B cell (primary cell): ENCODE results near the gene RABL6. TPM values are rescaled to one million over a fixed set of nuclear protein-coding genes. Genes with fewer than 3 reads are reported as not detected.

Source experiments
- ATAC-seq: fragments of 200-7000 bp; cut with Tn5 transposase; one replicate; pipeline ENCODE4 v1.10.0; 2021; ENCODE audit warnings: low read depth, mild to moderate bottlenecking, moderate number of reproducible peaks, moderate library complexity
- CTCF ChIA-PET: fragments of 350-600 bp; sonication (Branson Sonifier 250); formaldehyde crosslinking; loops from one replicate; lab custom pipeline; 2021; ENCODE audit warnings: antibody characterized with exemption, inconsistent platforms; lab: Charles Lee
- POLR2A ChIA-PET: fragments of 350-600 bp; sonication (Branson Sonifier 250); formaldehyde crosslinking; loops from one replicate; lab custom pipeline; 2021; ENCODE audit warnings: antibody characterized with exemption; lab: Charles Lee
- DNase-seq: peaks from one replicate; pipeline ENCODE4 v3.0.0; 2013
- H2AFZ ChIP-seq: 2 replicates; pipeline ENCODE4 v1.6.1; 2012; ENCODE audit warnings: mild to moderate bottlenecking, low read depth, low read length; ENCODE audit not compliant: insufficient read depth, poor library complexity, severe bottlenecking
- H3K27ac ChIP-seq, 2 donors: 1 replicate in 1 of 2; 2 replicates in 1 of 2; pipeline ENCODE4 v1.5.1; 2012 to 2013; ENCODE audit warnings: low read length in 2 of 2, mild to moderate bottlenecking in 2 of 2, moderate library complexity in 1 of 2
- H3K27me3 ChIP-seq, 4 experiments: fragments of 200-600 bp in 1 of 4; sonication (generic) in 1 of 4; replicated peaks in 1 of 4; 1 replicate in 2 of 4; 2 replicates in 2 of 4; pipeline versions ENCODE4 v1.6.1 to v1.7.0; 2013 to 2016; ENCODE audit warnings: low read length in 3 of 4, mild to moderate bottlenecking in 2 of 4, mixed read lengths in 1 of 4, moderate library complexity in 1 of 4; ENCODE audit not compliant: insufficient read depth in 4 of 4, control insufficient read depth in 3 of 4; ENCODE audit errors: control extremely low read depth in 1 of 4
- H3K36me3 ChIP-seq, 2 experiments: replicated peaks in 1 of 2; 1 replicate in 1 of 2; 2 replicates in 1 of 2; pipeline versions ENCODE4 v1.6.1 to v1.7.1; 2013; ENCODE audit warnings: low read length in 1 of 2; ENCODE audit not compliant: insufficient read depth in 2 of 2, control insufficient read depth in 1 of 2; ENCODE audit errors: control extremely low read depth in 1 of 2, extremely low read depth in 1 of 2
- H3K4me1 ChIP-seq, 2 donors: fragments of 200-600 bp in 1 of 2; sonication (generic) in 1 of 2; 1 replicate in 1 of 2; 2 replicates in 1 of 2; pipeline versions ENCODE4 v1.5.1 to v1.6.1; 2013 to 2017; ENCODE audit warnings: low read length in 2 of 2; ENCODE audit not compliant: control insufficient read depth in 2 of 2, insufficient read depth in 2 of 2
- H3K4me2 ChIP-seq: replicated peaks from 2 replicates; pipeline ENCODE3; 2012; ENCODE audit warnings: mild to moderate bottlenecking, low read depth, low read length; ENCODE audit not compliant: poor library complexity, severe bottlenecking
- H3K4me3 ChIP-seq, 5 experiments: fragments of 200-600 bp in 1 of 5; sonication (generic) in 1 of 5; 1 replicate in 3 of 5; 2 replicates in 2 of 5; pipeline versions ENCODE4 v1.5.1 to v1.7.0; 2011 to 2016; ENCODE audit warnings: low read length in 4 of 5, mild to moderate bottlenecking in 4 of 5, low read depth in 2 of 5, control low read depth in 1 of 5, moderate library complexity in 1 of 5; ENCODE audit not compliant: insufficient read depth in 1 of 5; ENCODE audit errors: control extremely low read depth in 1 of 5, extremely low read depth in 1 of 5
- H3K79me2 ChIP-seq: fragments of 200-600 bp; sonication (generic); one replicate; pipeline ENCODE4 v1.6.0; 2016; ENCODE audit warnings: low read length; ENCODE audit not compliant: control insufficient read depth, insufficient read depth
- H3K9ac ChIP-seq: fragments of 200-600 bp; sonication (generic); 2 replicates; pipeline ENCODE4 v1.6.1; 2017; ENCODE audit warnings: mild to moderate bottlenecking, low read length, moderate library complexity
- H3K9me3 ChIP-seq, 3 donors: one replicate each; pipeline versions ENCODE4 v1.6.1 to v1.7.1; 2013; ENCODE audit warnings: low read length in 2 of 3; ENCODE audit not compliant: control insufficient read depth in 2 of 3, insufficient read depth in 1 of 3; ENCODE audit errors: control extremely low read depth in 1 of 3
- H4K20me1 ChIP-seq: 2 replicates; pipeline ENCODE4 v1.6.0; 2012; ENCODE audit warnings: mild to moderate bottlenecking, low read length; ENCODE audit not compliant: insufficient read depth, control insufficient read depth, poor library complexity, severe bottlenecking
- H3K27ac Mint-ChIP-seq: one replicate; pipeline ENCODE4 v1.8.0; 2021; ENCODE audit warnings: mixed read lengths
- H3K27me3 Mint-ChIP-seq: one replicate; pipeline ENCODE4 v1.8.0; 2021; ENCODE audit warnings: mixed read lengths
- H3K4me1 Mint-ChIP-seq: one replicate; pipeline ENCODE4 v1.8.0; 2021; ENCODE audit warnings: mixed read lengths
- H3K4me3 Mint-ChIP-seq: one replicate; pipeline ENCODE4 v1.8.0; 2021; ENCODE audit warnings: mixed read lengths
- H3K9me3 Mint-ChIP-seq: one replicate; pipeline ENCODE4 v1.8.0; 2022; ENCODE audit warnings: mixed read lengths; ENCODE audit not compliant: insufficient read depth
- CTCF ChIP-seq: fragments of 200-600 bp; IDR thresholded peaks from one replicate; pipeline ENCODE4 v1.8.0; 2022; ENCODE audit warnings: antibody characterized with exemption, mild to moderate bottlenecking
- EZH2 ChIP-seq: IDR thresholded peaks from 2 replicates; pipeline ENCODE4 v1.6.1; 2012; ENCODE audit warnings: borderline replicate concordance, low read depth, mild to moderate bottlenecking, moderate library complexity, low read length; ENCODE audit not compliant: insufficient read depth, poor library complexity, severe bottlenecking
- WGBS: methylation state at CpG from one replicate; pipeline ENCODE4 v1.1.5; 2013; ENCODE audit warnings: missing lambda C conversion rate; ENCODE audit not compliant: insufficient coverage; 5-methylcytosine and 5-hydroxymethylcytosine counted together
- intact Hi-C: fragments of 100-400 bp; cut with micrococcal nuclease; formaldehyde crosslinking; loops from one replicate; pipeline ENCODE4 v1.10.0; 2022
- polyA plus RNA-seq: library from polyadenylated mRNA; depleted of rRNA; stranded (reverse); fragments of >200 nt; gene quantifications from 2 replicates; pipeline ENCODE4 v1.2.3, GENCODE V29; 2012
- total RNA-seq, 2 donors: library from RNA; stranded (reverse); fragments of 120-200 nt in 1 of 2; gene quantifications; 1 replicate in 1 of 2; 2 replicates in 1 of 2; pipeline versions ENCODE4 v1.2.3 to v1.2.4, GENCODE V29; 2013 to 2022

The RABL6 gene
- total and polyA plus RNA-seq, 2 donors (not counting 1 experiment from before 2014, with no cell fraction given): 33.6 to 70.5 TPM

GRCh38 chr9:136825295-136826187, 17.8 kb downstream of the RABL6 start:
- H2AFZ ChIP-seq: no peak overlapping the region
- no peak for DNase-seq
- no peaks in the 10 kb centered on the region for H3K9me3 ChIP-seq
- POLR2A ChIA-PET: no interaction called here
- H3K79me2 ChIP-seq: no peaks in the 10 kb centered on the region
- H3K27me3 ChIP-seq: no peaks in the 10 kb centered on the region
- peaks cover 2 to 40% of the 10 kb centered on the region in 2 experiments for H3K36me3 ChIP-seq
- WGBS: 96% methylated on average over 42 of the region's 44 CpGs
- CTCF ChIA-PET: interaction anchor here (1.2 kb wide), 1 partner anchor 9 kb away, joined by 5 read pairs; no protein-coding TSS in a partner anchor
- peaks cover 5% of the 10 kb centered on the region for H3K4me1 Mint-ChIP-seq
- no peak overlapping the region for H3K27ac Mint-ChIP-seq
- no peak overlapping the region for H3K27ac ChIP-seq
- H3K27me3 Mint-ChIP-seq: no peaks in the 10 kb centered on the region
- no peak overlapping the region for H3K4me3 Mint-ChIP-seq
- H4K20me1 ChIP-seq: peaks cover 22% of the 10 kb centered on the region
- intact Hi-C loops: no loop called here
- no peaks in the 10 kb centered on the region for H3K9me3 Mint-ChIP-seq
- TF ChIP-seq CTCF (no peak), EZH2 (no peak)
- H3K4me1 ChIP-seq: peaks cover 0 to 4% of the 10 kb centered on the region in 2 donors
- no peak overlapping the region for H3K4me3 ChIP-seq
- H3K9ac ChIP-seq: no peak overlapping the region
- H3K4me2 ChIP-seq: no peak overlapping the region
- ATAC-seq: no peak

- H3K9me3 ChIP-seq: no peaks in the 10 kb centered on the region
- Mint-ChIP-seq H3K27ac (no peak overlapping the region), H3K9me3 (no peaks in the 10 kb centered on the region), H3K4me1 (peaks cover under 1% of the 10 kb centered on the region), H3K27me3 (no peaks in the 10 kb centered on the region), H3K4me3 (no peak overlapping the region)
- peaks cover 0 to under 1% of the 10 kb centered on the region in 2 donors for H3K4me1 ChIP-seq
- no peak for ATAC-seq
- intact Hi-C loops: no loop called here
- peaks cover 22% of the 10 kb centered on the region for H4K20me1 ChIP-seq
- no peaks in the 10 kb centered on the region for H3K27me3 ChIP-seq
- H3K36me3 ChIP-seq: peaks cover 2 to 46% of the 10 kb centered on the region in 2 experiments
- no peak overlapping the region for H3K27ac ChIP-seq
- H3K4me2 ChIP-seq: no peak overlapping the region
- POLR2A ChIA-PET: no interaction called here
- CTCF ChIA-PET: interaction anchor here (1.2 kb wide), 1 partner anchor 9 kb away, joined by 5 read pairs; no protein-coding TSS in a partner anchor
- no peak for DNase-seq
- TF ChIP-seq EZH2: no peak
- no peak for TF ChIP-seq CTCF
- H3K79me2 ChIP-seq: no peaks in the 10 kb centered on the region
- no peak overlapping the region for H3K9ac ChIP-seq
- 95% methylated on average over 17 of the region's 17 CpGs for WGBS
- H3K4me3 ChIP-seq: no peak overlapping the region
- no peak overlapping the region for H2AFZ ChIP-seq
Measured at GRCh38 chr9:136826188-136826541, 18.4 kb downstream of the RABL6 start.
